GM19035 (cell line): ENCODE data around the gene SLC22A31.

Experiments
- ATAC-seq: cut with Tn5 transposase; IDR thresholded peaks from one replicate; pipeline ENCODE4 v1.9.1; 2021; ENCODE audit not compliant: unreplicated experiment

The SLC22A31 gene

GRCh38 chr16:89152831-89153700 is 47.3 kb downstream of the SLC22A31 start:
- ATAC-seq, result no peak

GRCh38 chr16:89150981-89151380 is 49.4 kb downstream of the SLC22A31 start:
- ATAC-seq, result no peak

GRCh38 chr16:89150090-89150835 is 50.1 kb downstream of the SLC22A31 start:
- no peak for ATAC-seq

GRCh38 chr16:89149386-89149785 is 51.0 kb downstream of the SLC22A31 start:
- ATAC-seq, result no peak

GRCh38 chr16:89147085-89147817 is 53.1 kb downstream of the SLC22A31 start:
- no peak for ATAC-seq

GRCh38 chr16:89146211-89147005 is 53.9 kb downstream of the SLC22A31 start:
- no peak for ATAC-seq
